Measurements from ENCODE around the gene LRRFIP1. TPM values are rescaled to one million over a fixed set of nuclear protein-coding genes. Genes with fewer than 3 reads are reported as not detected.
A peak's percentile ranks its signal among the peaks of the same experiment; 100 is the strongest.

The LRRFIP1 gene
- total RNA-seq, 4 donors from 2014 or later: 84.9 to 152 (median 120) TPM

GRCh38 chr2:237623428-237624403 is 3.7 kb upstream of the LRRFIP1 start:
- Histone ChIP-seq H3K27ac (no peak overlapping the region), H3K9me3 (no peaks in the 10 kb centered on the region), H3K4me1 (peaks cover 0 to 29% (median 5%) of the 10 kb centered on the region in 3 donors), H3K36me3 (no peaks in the 10 kb centered on the region), H3K27me3 (peaks cover 0 to 35% (median 0%) of the 10 kb centered on the region in 4 donors), H3K4me3 (no peak overlapping the region)
- WGBS, 2 donors: 75 to 77% methylated on average over 7 to 12 of the region's 13 CpGs
- no peak for DNase-seq
- intact Hi-C loops (cut with DNase I): no loop called here
- TF ChIP-seq POLR2A (IDR thresholded peaks at IDR 0.05) (no peak), CTCF (IDR thresholded peaks at IDR 0.05) (no peak)

GRCh38 chr2:237624565-237624964 is 2.8 kb upstream of the LRRFIP1 start:
- intact Hi-C loops (cut with DNase I): no loop called here
- Histone ChIP-seq H3K4me1 (peaks cover 0 to 35% (median 5%) of the 10 kb centered on the region in 3 donors), H3K27me3 (peaks cover 0 to 40% (median 0%) of the 10 kb centered on the region in 4 donors), H3K36me3 (no peaks in the 10 kb centered on the region), H3K9me3 (no peaks in the 10 kb centered on the region), H3K27ac (peak overlapping the region in 1 of 4 donors; percentile 87), H3K4me3 (no peak overlapping the region)
- TF ChIP-seq CTCF (IDR thresholded peaks at IDR 0.05) (no peak), POLR2A (IDR thresholded peaks at IDR 0.05) (no peak)
- WGBS, 2 donors: 83% methylated on average over 2 of the region's 6 CpGs
- no peak for DNase-seq

- DNase-seq: no peak
- Histone ChIP-seq H3K27ac (peak overlapping the region in 2 of 4 donors; percentile 39 to 87), H3K4me3 (no peak overlapping the region), H3K9me3 (no peaks in the 10 kb centered on the region), H3K27me3 (peaks cover 0 to 40% (median 0%) of the 10 kb centered on the region in 4 donors), H3K4me1 (peaks cover 0 to 35% (median 5%) of the 10 kb centered on the region in 3 donors), H3K36me3 (no peaks in the 10 kb centered on the region)
- TF ChIP-seq CTCF (IDR thresholded peaks at IDR 0.05): no peak
- 71 to 100% methylated on average over 4 to 9 of the region's 10 CpGs for WGBS, 2 donors
- intact Hi-C loops (cut with DNase I): no loop called here
Observed at GRCh38 chr2:237625216-237625705, 2.1 kb upstream of the LRRFIP1 start.

GRCh38 chr2:237625777-237626176 is 1.6 kb upstream of the LRRFIP1 start:
- peaks cover 0 to 40% (median 0%) of the 10 kb centered on the region in 4 donors for H3K27me3 ChIP-seq
- no peak for DNase-seq

More at GRCh38 chr2:237625777-237626176, 1.6 kb upstream of the LRRFIP1 start:
- H3K36me3 ChIP-seq: no peaks in the 10 kb centered on the region
- peaks cover 0 to 36% (median 5%) of the 10 kb centered on the region in 3 donors for H3K4me1 ChIP-seq
- no peaks in the 10 kb centered on the region for H3K9me3 ChIP-seq
- peak overlapping the region in 2 of 4 donors; percentile 39 to 87 for H3K27ac ChIP-seq
- WGBS, 2 donors: 67 to 73% methylated on average over 2 to 4 of the region's 6 CpGs
- TF ChIP-seq CTCF (IDR thresholded peaks at IDR 0.05) (no peak), POLR2A (IDR thresholded peaks at IDR 0.05) (no peak)
- intact Hi-C loops (cut with DNase I): no loop called here
- H3K4me3 ChIP-seq: no peak overlapping the region

Data from esophagus squamous epithelium (tissue), 5 donors.